Measurements from ENCODE around the gene PSMD9.

PSMD9 gene

DNA sequence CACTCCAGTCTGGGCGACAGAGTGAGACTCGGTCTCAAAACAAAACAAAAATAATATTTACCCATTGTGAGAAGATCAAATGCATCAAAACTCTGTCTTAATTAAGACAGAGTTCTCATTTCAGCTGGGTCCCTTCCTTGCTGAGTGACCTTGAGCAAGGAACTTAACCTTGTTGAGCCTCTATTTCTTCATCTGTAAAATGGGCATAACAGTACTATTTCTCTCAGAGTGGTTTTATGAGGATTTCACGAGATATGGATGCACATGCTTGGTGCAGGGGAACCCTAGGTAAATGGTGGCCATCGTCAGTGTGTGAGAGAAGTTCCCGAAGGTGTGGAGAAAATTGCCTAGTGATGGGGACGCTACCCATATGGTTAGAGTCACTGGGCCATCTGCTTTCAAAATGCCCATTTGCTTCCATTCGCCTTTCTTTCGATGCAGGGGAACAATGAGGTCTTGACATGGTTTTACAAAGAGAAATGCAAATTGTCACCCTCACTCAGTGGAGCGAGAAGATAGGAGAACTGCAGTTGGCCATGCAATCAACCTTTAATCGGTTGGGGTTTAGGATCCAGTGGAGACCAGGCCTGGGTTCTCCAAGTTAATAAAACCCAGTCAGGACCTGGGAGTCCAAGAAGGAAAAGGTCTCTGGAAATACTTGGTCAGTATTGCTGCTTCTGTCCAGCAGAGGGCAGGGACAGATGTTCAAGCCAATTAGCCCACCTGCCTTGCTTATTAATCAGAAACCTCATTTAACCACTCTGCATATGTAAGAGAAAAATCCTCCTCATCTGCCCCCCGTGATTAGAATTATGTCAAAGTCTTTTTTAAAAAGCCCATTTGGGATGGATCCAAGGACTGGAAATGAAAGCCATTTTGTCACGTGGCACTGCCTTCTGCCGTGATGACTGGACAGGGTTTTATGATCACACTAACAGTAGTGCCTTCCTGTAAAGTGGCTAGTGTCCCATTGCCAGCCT lies 67.0 kb downstream of the PSMD9 start:
- DNase-seq (ENCODE audit: low read depth): peak; percentile 42

- DNase-seq (ENCODE audit: low read depth): no peak
Measured at GRCh38 chr12:121957861-121958515, 69.4 kb downstream of the PSMD9 start.

DNA sequence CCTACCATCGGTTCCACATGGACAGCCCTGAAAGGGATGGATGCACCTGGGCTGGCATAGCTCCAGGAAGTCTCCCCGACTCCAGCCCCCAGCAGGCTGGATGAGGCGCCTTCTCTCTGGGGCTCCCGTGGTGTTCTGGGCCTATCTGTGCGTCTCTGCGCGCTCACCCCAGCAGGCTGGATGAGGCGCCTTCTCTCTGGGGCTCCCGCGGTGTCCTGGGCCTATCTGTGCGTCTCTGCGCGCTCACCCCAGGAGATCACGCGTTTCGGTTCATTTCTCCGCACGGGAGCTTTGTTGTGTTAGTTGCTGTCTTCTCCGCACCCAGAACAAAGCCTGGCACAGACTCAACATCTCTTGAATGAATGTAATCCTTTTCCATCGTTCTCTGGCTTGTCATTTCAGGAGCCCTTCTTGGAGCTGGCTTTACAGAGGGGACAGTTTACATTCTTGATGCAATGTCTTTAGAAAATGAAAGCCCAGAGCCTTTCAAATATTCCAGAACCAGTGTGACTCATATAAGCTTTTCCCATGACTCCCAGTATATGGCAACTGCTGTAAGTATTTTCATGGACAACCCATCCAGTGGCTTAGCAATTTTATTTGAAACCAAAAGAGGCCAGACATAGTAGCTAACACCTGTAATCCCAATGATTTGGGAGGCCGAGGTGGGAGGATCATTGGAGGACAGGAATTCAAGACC lies 70.1 kb downstream of the PSMD9 start:
- peak; percentile 64 for DNase-seq (ENCODE audit: low read depth)

DNA sequence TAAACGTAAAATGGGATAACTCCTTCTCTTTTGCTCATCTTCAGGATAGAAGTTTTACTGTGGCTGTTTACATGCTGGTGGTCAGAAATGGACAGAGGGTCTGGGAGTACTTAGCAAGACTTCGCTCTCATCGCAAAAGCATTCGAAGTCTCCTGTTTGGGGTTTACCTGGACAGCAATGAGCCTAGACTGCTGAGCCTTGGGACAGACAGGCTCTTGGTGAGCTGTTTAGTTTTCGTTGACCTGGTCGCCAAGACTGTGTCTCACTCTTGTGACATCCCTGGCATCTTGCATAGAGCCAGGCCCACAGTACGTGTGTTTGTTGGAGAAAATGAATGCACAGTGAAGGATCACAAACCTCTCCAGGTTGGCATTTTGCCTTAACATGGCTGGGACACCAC lies 72.0 kb downstream of the PSMD9 start:
- no peak for DNase-seq (ENCODE audit: low read depth)

DNA sequence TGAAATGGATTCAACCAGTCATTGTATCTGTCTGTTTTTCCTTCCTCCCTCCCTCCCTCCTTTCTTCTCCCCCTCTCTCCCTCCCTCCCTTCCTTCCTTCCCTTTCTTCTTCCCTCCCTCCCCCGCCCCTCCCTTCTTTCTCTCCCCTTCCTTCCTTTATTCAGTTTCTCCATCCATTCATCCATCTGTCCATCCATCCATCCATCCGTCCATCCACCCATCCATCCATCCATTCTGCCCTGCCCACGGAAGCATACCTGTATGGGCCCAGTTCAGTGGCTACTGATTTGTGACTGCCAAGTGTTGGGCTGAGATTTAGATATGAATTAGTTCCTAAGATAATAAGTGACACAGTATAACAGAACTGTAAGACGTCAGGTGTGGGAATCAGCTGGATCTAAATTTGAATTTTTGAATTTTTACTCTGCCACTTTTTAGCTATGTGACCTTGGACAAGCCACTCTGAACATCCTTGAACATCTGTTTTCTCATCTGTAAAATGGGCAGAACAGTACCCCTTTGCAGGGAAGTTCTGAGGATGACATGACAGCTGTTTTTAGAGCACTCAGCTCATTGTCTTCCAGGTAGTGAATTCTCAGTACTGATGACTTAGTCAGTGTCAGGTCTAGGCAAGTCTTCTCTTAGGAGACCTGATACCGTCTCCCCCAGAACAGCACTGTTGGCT lies 72.7 kb downstream of the PSMD9 start:
- no peak for DNase-seq (ENCODE audit: low read depth)

DNA sequence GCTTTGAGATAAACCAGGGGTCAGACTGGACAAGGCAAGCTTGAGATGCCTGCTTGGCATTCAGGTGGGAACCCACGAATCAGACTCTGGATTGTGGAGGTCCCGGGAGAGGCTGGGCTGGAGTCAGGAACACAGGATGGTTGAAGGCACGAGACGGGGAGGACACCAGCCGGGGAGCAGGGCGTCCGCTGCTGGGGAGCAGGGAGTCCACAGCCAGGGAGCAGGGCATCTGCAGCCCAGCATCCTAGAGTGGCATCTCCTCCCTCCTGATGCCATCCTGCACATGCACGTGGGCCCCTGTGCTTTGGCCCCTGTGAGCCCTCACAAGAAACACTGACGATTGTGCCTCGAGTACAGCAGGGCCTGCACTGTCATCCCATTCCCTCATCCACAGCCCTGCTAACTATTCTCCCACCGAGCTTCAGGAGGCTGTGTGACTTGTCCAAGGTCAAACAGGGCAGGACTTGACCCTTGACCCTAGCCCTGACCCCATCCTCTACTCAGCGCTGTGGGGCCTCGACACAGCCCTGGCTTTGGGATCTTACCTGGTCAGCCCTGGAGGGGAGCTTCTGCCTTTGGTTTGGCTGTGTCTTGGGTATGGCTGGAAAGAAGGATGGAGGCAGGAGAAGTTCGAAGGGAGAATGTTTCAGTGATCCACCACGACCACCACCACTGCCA lies 74.9 kb downstream of the PSMD9 start:
- no peak for DNase-seq (ENCODE audit: low read depth)

DNA sequence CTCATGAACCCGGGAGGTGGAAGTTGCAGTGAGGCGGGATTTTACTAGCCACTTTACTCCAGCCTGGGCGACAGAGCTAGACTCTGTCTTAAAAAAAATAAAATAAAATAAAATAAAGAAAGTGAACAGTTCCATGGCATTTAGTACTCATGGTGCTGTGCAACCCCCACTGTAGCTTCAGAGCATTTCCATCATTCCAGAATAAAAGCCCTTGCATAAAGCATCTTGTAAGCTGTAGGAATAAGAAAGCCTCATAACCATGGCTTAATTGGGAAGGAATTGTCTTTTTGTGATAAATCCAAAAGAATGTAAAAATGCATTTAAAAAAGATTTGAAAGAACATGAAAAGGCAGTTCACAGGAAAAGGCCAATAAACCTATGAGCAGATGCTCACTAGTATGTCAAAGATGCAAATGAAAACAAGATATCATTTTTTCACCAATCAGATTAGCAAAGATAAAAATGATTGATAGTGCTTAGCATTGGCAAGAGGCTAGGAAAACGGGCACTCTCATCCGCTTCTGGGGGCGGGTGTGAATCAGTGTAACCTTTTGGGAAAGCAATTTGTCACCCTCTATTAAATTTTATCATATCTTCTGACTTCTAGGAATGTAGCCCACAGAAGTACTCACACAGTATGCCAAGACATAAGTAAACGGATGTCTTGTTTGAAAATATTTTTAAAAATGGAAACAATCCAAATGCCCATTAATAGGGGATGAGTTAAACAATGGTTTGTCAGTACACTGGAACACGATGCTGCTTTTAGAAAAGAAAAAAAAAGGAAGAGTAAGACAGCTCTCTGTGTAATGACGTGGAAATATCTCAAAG lies 76.4 kb downstream of the PSMD9 start:
- peak; percentile 94 for DNase-seq (ENCODE audit: low read depth)

DNA sequence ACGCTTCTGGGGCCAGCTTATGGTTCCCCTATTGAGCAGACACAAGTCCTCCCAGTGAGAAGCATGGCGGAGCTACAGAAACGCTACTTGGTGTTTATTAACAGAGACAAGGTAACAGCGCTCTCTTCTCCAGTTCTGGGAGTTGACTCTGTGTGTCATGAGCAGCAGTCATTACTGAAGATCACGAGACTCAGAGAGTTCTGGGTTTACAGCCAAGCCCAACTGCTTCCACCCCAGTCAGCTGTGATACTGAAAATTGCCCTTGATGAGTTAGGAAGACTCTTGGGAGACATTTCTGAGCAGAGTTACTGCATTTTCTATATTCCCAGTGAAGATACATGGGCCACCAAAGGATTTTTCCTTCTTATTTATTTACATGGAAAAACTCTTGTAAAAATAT lies 78.4 kb downstream of the PSMD9 start:
- peak; percentile 14 for DNase-seq (ENCODE audit: low read depth)
